Measurements from ENCODE around the gene SLC22A15.
"Not testable (repeated sequence)": the region's sequence is repeated elsewhere in the genome, so short reads cannot be mapped to it uniquely, and the experiment has no call there.

DNA sequence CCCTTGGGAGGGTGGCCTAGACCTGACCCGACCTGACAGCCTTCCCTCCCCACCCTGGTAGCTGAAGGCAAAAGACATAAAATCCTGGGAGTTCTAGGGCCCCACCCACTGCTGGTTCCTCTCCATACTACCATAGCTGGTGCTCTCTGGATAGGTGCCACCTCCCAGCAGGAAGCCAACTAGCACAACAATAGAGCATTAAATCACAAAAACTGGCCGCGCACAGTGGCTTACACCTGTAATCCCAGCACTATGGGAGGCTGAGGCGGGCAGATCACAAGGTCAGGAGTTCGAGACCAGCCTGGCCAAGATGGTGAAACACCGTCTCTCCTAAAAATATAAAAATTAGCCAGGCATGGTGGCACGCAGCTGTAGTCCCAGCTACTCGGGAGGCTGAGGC is 70.6 kb downstream of the SLC22A15 start:
- TF ChIP-seq, protein P1, sequence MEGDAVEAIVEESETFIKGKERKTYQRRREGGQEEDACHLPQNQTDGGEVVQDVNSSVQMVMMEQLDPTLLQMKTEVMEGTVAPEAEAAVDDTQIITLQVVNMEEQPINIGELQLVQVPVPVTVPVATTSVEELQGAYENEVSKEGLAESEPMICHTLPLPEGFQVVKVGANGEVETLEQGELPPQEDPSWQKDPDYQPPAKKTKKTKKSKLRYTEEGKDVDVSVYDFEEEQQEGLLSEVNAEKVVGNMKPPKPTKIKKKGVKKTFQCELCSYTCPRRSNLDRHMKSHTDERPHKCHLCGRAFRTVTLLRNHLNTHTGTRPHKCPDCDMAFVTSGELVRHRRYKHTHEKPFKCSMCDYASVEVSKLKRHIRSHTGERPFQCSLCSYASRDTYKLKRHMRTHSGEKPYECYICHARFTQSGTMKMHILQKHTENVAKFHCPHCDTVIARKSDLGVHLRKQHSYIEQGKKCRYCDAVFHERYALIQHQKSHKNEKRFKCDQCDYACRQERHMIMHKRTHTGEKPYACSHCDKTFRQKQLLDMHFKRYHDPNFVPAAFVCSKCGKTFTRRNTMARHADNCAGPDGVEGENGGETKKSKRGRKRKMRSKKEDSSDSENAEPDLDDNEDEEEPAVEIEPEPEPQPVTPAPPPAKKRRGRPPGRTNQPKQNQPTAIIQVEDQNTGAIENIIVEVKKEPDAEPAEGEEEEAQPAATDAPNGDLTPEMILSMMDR (optimal IDR thresholded peaks at IDR 0.05 in 1 of 3, IDR thresholded peaks at IDR 0.05 in 1 of 3, conservative IDR thresholded peaks at IDR 0.05 in 1 of 3; ENCODE audit: extremely low read depth in 1 of 3, insufficient read depth in 2 of 3, low read length in 3 of 3), result not testable (repeated sequence)
- TF ChIP-seq EZH2 (IDR thresholded peaks at IDR 0.05; ENCODE audit: low read length), result not testable (repeated sequence)

Data from keratinocyte (primary cell).